ENCODE results near the gene FAM25A.
"Not testable (repeated sequence)": the region's sequence is repeated elsewhere in the genome, so short reads cannot be mapped to it uniquely, and the experiment has no call there.

The FAM25A gene

DNA sequence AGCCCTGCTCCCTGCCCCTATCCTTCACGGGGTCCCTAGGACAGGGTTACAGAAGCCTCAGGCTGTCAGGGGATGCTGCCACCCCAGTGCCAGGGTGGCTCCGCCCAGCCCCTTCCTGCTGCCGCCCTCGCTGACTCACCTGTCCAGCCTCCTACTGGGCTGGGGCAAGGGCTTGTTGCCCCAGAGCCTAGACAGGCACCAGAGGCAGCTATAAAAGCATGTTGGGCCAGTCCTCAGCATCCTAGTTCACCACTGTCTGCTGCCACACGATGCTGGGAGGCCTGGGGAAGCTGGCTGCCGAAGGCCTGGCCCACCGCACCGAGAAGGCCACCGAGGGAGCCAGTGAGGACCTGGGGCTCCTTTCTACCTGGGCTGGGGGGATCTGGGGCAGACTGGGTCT lies at the start of gene FAM25A:
Gene FAM25A (plus strand): TSS at position 239 of the 400 bp plus-strand sequence. CDS start 31 bp downstream, at position 270.
- not testable (repeated sequence) for DNase-seq (ENCODE audit: low spot score)

DNA sequence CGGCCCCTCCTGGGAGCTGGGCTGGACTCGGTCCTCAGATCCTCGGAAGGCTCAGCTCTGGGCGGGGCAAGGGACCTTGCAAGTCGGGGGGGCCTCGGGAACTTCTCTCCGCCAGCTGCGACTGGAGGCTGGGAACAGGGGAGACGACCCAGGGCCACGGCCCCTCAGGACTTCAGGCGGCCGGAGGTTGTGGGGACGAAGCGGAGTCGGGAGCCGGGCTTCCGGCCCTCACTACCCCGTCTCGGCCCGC lies 49.2 kb upstream of the FAM25A start:
- no peak for DNase-seq (ENCODE audit: low spot score)

GRCh38 chr10:86971232-86971991 lies 48.7 kb upstream of the FAM25A start:
- DNase-seq (ENCODE audit: low spot score): peak; percentile 96

DNA sequence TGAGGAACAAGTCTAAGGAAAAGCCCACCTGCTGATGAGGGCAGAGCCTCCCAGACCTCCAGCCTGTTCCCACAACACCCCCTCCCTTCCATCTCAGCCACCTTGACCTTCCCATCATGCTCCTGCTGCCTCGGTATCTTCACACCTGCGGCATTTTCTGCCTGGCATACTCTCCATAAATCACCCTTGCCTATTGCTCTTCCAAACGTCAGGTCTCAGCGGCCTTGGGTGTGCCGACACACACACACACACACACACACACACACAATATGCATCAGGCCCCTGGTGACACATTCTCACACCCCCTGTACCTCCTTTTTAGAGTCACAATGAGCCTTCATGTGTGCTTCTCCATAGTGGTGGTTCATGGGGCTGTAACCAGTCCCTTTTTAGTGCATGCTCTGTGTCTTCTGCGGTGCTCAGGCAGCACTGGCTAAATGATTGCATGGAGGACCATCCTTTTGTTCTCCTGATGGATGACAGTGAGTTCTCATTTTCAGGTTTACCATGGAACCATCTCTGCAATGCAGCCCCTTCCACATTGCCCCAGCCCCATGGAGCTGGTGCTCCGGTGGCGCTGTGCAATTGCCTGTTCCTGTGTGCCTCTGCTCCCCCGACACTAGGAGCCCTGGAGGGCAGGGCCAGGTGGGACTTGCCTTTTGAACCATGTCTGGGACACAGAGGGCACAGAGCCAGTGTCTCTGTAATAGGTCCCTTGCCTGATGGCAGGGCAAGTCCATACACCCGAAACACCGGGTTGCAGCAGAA lies 47.3 kb upstream of the FAM25A start:
- DNase-seq (ENCODE audit: low spot score): no peak

DNA sequence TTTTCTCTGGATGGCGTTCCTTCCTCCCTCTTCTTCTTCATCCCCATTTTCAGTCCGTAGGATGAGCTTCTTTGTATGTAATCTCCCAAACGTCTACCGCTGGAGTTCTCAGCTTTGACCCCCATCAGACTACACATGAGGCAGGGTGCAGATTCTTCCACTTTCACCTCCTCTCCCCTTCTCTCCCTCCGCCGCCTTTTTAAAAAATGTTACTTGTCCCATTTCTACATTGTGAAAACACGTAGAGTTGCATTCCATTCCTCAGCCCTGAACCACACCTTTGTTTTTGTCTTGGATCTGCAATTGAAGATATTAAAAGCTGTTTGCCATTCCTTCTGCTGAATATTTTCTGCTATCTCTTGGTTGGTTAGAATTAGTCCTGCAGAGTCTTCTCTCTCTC lies 45.6 kb upstream of the FAM25A start:
- no peak for DNase-seq (ENCODE audit: low spot score)

GRCh38 chr10:86976362-86977056 lies 43.6 kb upstream of the FAM25A start:
- DNase-seq (ENCODE audit: low spot score): no peak

GRCh38 chr10:86978457-86978856 lies 41.6 kb upstream of the FAM25A start:
- DNase-seq (ENCODE audit: low spot score): peak; percentile 2

DNA sequence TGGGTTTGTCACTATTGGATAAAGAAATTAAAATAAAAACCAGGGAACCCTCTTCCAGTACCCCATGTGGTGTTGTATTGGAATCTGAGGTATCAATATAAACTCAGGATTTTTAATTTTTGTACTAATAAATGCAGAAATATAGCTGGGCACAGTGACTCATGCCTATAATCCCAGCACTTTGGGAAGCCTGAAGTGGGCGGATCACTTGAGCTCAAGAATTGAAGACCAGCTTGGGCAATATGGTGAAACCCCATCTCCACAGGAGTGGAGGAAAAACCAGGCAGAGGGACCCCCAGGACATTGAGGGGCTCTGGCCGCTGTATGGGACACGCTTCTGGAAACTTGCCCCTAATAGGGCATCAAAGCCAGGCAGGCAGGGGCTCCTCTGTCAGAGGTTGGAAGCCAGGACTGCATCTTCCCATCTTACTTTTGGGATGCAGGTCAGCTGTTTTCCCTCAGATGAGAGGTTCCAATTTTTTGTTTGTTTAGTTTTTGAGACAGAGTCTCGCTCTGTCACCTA lies 40.7 kb upstream of the FAM25A start:
- peak; percentile 2 for DNase-seq (ENCODE audit: low spot score)

- DNase-seq (ENCODE audit: low spot score): peak; percentile 36
Observed at GRCh38 chr10:86979977-86980448, 40.1 kb upstream of the FAM25A start.

DNA sequence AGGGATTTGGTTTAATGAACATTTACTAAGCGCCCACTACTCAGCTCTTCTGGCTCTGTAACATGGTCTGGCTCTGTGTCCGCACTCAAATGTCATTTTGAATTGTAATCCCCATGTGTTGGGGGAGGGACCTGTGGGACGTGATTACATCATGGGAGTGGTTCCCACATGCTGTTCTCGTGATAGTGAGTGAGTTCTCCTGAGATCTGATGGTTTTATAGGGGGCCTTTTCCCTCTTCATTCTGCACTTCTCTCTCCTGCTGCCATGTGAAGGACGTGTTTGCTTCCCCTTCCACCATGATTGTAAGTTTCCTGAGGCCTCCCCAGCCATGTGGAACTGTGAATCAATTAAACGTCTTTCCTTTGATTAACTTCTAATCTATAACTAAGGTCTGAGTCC lies 39.1 kb upstream of the FAM25A start:
- DNase-seq (ENCODE audit: low spot score): not testable (repeated sequence)

DNA sequence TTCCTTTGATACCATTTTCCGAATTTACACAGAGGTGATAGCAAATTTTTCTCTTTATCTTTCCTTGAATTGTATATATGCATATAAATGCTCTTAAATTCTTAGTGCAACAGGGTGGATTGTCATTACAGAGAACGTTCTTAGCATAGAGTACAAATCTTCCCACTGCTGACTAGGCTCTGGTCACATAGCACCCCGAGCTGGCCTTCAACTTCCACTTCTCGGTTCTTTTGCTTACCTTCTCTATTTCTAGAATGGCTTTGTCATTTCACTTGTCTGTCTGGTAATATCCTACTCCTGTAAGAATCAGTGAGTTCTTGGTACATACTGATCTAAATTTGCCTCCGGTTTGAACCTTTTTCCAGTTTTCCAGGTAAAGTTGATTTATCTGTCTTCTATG lies 38.4 kb upstream of the FAM25A start:
- no peak for DNase-seq (ENCODE audit: low spot score)

DNA sequence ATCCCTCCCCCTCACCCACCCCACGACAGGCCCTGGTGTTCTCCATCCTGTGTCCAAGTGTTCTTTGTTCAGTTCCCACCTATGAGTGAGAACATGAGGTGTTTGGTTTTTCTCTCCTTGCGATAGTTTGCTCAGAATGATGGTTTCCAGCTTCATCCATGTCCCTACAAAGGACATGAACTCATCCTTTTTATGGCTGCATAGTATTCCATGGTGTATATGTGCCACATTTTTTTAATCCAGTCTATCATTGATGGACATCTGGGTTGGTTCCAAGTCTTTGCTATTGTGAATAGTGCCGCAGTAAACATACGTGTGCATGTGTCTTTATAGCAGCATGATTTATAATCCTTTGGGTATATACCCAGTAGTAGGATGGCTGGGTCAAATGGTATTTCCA lies 35.6 kb upstream of the FAM25A start:
- DNase-seq (ENCODE audit: low spot score): not testable (repeated sequence)

GRCh38 chr10:86988520-86988919 lies 31.6 kb upstream of the FAM25A start:
- DNase-seq (ENCODE audit: low spot score): no peak

- DNase-seq (ENCODE audit: low spot score): not testable (repeated sequence)
Observed at GRCh38 chr10:86991362-86991761, 28.7 kb upstream of the FAM25A start.

- DNase-seq (ENCODE audit: low spot score): no peak
Observed at GRCh38 chr10:86992456-86992855, 27.6 kb upstream of the FAM25A start.

GRCh38 chr10:86992929-86993328 lies 27.2 kb upstream of the FAM25A start:
- DNase-seq (ENCODE audit: low spot score): no peak

- DNase-seq (ENCODE audit: low spot score): not testable (repeated sequence)
Observed at GRCh38 chr10:86999802-87000403, 20.2 kb upstream of the FAM25A start.

GRCh38 chr10:87000491-87000890 lies 19.6 kb upstream of the FAM25A start:
- no peak for DNase-seq (ENCODE audit: low spot score)

DNA sequence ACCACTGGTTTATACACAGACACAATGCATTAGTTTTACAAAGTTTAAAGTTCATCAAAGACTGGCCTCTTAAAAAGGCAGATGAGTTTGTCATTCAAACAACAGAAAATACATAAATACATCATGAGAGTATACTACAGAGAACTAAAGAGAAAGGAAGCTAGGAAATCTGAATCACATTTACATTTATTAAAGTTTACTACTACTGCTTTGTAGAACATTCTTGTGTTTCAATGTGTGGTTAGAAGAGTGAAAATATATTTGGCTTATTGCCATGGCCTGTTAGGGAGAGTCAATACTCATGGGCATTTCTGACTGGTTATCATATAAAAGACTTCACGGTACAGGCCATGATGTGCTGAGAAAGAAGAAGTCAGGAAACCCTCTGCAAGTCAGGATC lies 13.0 kb upstream of the FAM25A start:
- not testable (repeated sequence) for DNase-seq (ENCODE audit: low spot score)

DNA sequence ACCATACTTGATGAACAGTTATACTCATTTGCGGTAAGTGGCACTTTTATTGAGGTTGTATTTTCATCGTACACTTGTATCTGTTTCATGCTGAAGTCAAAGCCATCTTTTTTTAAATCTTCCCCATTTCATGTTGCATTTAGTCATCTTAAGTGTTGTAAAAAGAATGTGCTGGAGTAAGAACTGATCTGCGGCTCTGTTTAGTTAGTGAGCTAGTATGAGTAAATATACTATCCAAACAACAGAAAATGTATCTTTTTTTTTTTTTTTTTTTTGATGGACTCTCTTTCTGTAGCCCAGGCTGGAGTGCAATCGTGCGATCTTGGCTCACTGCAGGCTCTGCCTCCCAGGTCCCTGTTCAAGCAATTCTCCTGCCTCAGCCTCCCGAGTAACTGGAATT lies 12.4 kb upstream of the FAM25A start:
- DNase-seq (ENCODE audit: low spot score): not testable (repeated sequence)

DNA sequence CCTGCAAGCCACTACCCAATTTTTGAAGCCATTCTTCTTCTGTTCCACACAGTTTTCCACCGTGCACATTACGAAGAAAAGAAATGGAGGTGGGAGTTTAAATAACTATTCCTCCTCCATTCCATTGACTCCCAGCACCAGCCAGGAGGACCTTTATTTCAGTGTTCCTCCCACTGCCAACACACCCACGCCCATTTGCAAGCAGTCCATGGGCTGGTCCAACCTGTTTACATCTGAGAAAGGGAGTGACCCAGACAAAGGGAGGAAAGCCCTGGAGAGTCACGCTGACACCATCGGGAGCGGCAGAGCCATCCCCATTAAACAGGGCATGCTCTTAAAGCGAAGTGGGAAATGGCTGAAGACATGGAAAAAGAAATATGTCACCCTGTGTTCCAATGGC lies 11.8 kb upstream of the FAM25A start:
- DNase-seq (ENCODE audit: low spot score): not testable (repeated sequence)

- not testable (repeated sequence) for DNase-seq (ENCODE audit: low spot score)
Observed at GRCh38 chr10:87009134-87009696, 10.9 kb upstream of the FAM25A start.
